HG02588 (cell line): ENCODE measurements around the gene CCNYL1.

Experiments used
- ATAC-seq: cut with Tn5 transposase; IDR thresholded peaks from one replicate; pipeline ENCODE4 v1.9.1; 2021; ENCODE audit warnings: mild to moderate bottlenecking, moderate library complexity; ENCODE audit not compliant: unreplicated experiment

The CCNYL1 gene

DNA sequence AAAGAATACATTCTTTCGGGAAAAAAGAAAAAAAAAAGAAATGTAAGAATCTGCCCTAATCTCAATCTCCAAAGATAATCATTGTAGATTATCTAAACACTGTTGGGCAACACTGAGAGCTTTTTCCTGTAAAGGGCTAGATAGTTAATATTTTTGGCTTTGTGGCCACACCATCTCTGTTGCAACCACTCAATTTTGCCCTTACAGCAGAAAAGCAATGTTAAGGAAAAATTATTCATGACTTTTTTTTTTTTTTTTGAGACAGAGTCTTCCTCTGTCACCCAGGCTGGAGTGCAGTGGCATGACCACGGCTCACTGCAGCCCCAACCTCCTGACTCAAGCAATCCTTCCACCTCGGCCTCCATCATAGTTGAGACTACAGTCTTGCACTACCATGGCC, 75.6 kb downstream of the CCNYL1 start:
- no peak for ATAC-seq

GRCh38 chr2:207787800-207788199, 76.4 kb downstream of the CCNYL1 start:
- ATAC-seq = no peak

- no peak for ATAC-seq
Measured at GRCh38 chr2:207790898-207791297, 79.5 kb downstream of the CCNYL1 start.

- no peak for ATAC-seq
Measured at GRCh38 chr2:207791579-207792243, 80.3 kb downstream of the CCNYL1 start.

- no peak for ATAC-seq
Measured at GRCh38 chr2:207792244-207792785, 80.9 kb downstream of the CCNYL1 start.

DNA sequence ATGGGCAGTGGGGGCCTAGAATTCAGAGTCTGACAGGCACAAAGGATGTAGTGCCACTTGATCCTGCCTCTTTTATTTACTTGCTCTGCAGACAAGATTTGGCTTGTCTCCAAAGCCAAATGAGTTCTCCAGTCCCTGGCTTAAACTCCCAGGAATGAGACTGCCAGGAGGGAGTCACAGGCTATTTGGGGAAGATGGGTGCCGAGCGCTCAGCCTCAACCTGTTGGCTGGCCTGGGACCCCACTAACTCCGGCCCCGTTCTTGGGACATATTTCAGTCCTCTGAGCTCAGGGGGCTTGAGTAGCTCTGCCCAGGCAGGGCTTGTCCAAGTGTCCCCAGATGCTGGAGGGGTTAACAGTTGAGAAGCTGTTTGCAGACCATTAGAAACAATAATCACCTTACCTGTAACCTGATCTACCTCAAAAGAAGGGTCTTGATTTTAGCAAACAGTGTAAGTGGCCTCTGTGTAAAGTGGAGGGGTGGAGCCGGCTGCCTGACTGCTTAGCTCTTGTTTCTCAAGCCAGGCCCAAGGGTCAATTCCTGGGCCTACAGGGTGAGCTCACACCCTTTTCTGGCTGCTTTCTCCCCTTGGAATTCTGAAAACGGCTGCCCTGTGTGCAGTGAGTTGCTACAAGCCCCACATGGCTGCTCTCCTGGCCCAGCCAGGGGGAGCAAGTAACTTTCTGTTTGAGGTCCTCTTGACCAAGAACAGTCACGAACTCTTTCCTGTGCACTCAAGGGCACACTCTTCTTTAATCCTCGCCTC, 85.3 kb downstream of the CCNYL1 start:
- no peak for ATAC-seq

- no peak for ATAC-seq
Measured at GRCh38 chr2:207801259-207801658, 89.8 kb downstream of the CCNYL1 start.

GRCh38 chr2:207802650-207803049, 91.2 kb downstream of the CCNYL1 start:
- ATAC-seq = no peak
